ENCODE measurements around the gene OGDHL.
"Not testable (repeated sequence)": the region's sequence is repeated elsewhere in the genome, so short reads cannot be mapped to it uniquely, and the experiment has no call there.

The OGDHL gene

GRCh38 chr10:49737474-49738201 is 24.5 kb downstream of the OGDHL start:
- ATAC-seq = no peak
- no peaks in the 10 kb centered on the region for H3K36me3 Mint-ChIP-seq
- no peaks in the 10 kb centered on the region for H3K27me3 Mint-ChIP-seq
- H3K4me1 Mint-ChIP-seq = no peaks in the 10 kb centered on the region
- no peak overlapping the region for H3K27ac Mint-ChIP-seq
- no peak overlapping the region for H3K4me3 Mint-ChIP-seq
- peaks cover 10% of the 10 kb centered on the region for H3K9me3 Mint-ChIP-seq

GRCh38 chr10:49736564-49737113 is 25.5 kb downstream of the OGDHL start:
- ATAC-seq = no peak
- Mint-ChIP-seq H3K4me3 (no peak overlapping the region), H3K27me3 (no peaks in the 10 kb centered on the region), H3K27ac (no peak overlapping the region), H3K36me3 (no peaks in the 10 kb centered on the region), H3K9me3 (peaks cover 2% of the 10 kb centered on the region), H3K4me1 (no peaks in the 10 kb centered on the region)

GRCh38 chr10:49735848-49736563 is 26.1 kb downstream of the OGDHL start:
- H3K27me3 Mint-ChIP-seq = no peaks in the 10 kb centered on the region
- no peak overlapping the region for H3K4me3 Mint-ChIP-seq
- H3K27ac Mint-ChIP-seq = no peak overlapping the region
- no peaks in the 10 kb centered on the region for H3K9me3 Mint-ChIP-seq
- no peak for ATAC-seq
- no peaks in the 10 kb centered on the region for H3K4me1 Mint-ChIP-seq
- H3K36me3 Mint-ChIP-seq = no peaks in the 10 kb centered on the region

- no peaks in the 10 kb centered on the region for H3K27me3 Mint-ChIP-seq
- H3K4me1 Mint-ChIP-seq = no peaks in the 10 kb centered on the region
- no peaks in the 10 kb centered on the region for H3K9me3 Mint-ChIP-seq
- no peak for ATAC-seq
- H3K36me3 Mint-ChIP-seq = no peaks in the 10 kb centered on the region
- no peak overlapping the region for H3K4me3 Mint-ChIP-seq
- no peak overlapping the region for H3K27ac Mint-ChIP-seq
These were observed 27.0 kb downstream of the OGDHL start for GRCh38 chr10:49735161-49735560.

- Mint-ChIP-seq H3K4me1 (no peaks in the 10 kb centered on the region), H3K27ac (no peak overlapping the region), H3K4me3 (no peak overlapping the region), H3K27me3 (no peaks in the 10 kb centered on the region), H3K9me3 (no peaks in the 10 kb centered on the region), H3K36me3 (no peaks in the 10 kb centered on the region)
- ATAC-seq = no peak
These were observed 27.4 kb downstream of the OGDHL start for GRCh38 chr10:49734676-49735075.

- Mint-ChIP-seq H3K4me3 (no peak overlapping the region), H3K4me1 (no peaks in the 10 kb centered on the region), H3K36me3 (no peaks in the 10 kb centered on the region), H3K9me3 (no peaks in the 10 kb centered on the region), H3K27ac (no peak overlapping the region), H3K27me3 (no peaks in the 10 kb centered on the region)
- ATAC-seq = no peak
These were observed 28.3 kb downstream of the OGDHL start for GRCh38 chr10:49733866-49734265.

- H3K36me3 Mint-ChIP-seq = no peaks in the 10 kb centered on the region
- peaks cover 9% of the 10 kb centered on the region for H3K9me3 Mint-ChIP-seq
- no peaks in the 10 kb centered on the region for H3K27me3 Mint-ChIP-seq
- no peak for ATAC-seq
- no peaks in the 10 kb centered on the region for H3K4me1 Mint-ChIP-seq
- no peak overlapping the region for H3K27ac Mint-ChIP-seq
- H3K4me3 Mint-ChIP-seq = no peak overlapping the region
These were observed 35.5 kb downstream of the OGDHL start for GRCh38 chr10:49726593-49726992.

GRCh38 chr10:49715157-49715556 is 47.0 kb downstream of the OGDHL start:
- not testable (repeated sequence) for H3K4me1 Mint-ChIP-seq, ATAC-seq, H3K36me3 Mint-ChIP-seq, H3K27ac Mint-ChIP-seq, H3K4me3 Mint-ChIP-seq, H3K9me3 Mint-ChIP-seq
- H3K27me3 Mint-ChIP-seq = peaks cover 49% of the 10 kb centered on the region

- H3K36me3 Mint-ChIP-seq = no peaks in the 10 kb centered on the region
- no peaks in the 10 kb centered on the region for H3K4me1 Mint-ChIP-seq
- no peak overlapping the region for H3K4me3 Mint-ChIP-seq
- ATAC-seq = no peak
- H3K27me3 Mint-ChIP-seq = peaks cover 66% of the 10 kb centered on the region
- no peak overlapping the region for H3K27ac Mint-ChIP-seq
- peaks cover 4% of the 10 kb centered on the region for H3K9me3 Mint-ChIP-seq
These were observed 48.9 kb downstream of the OGDHL start for GRCh38 chr10:49713266-49713665.

- H3K36me3 Mint-ChIP-seq = no peaks in the 10 kb centered on the region
- peaks cover 57% of the 10 kb centered on the region for H3K27me3 Mint-ChIP-seq
- no peak overlapping the region for H3K4me3 Mint-ChIP-seq
- H3K4me1 Mint-ChIP-seq = no peaks in the 10 kb centered on the region
- peaks cover 4% of the 10 kb centered on the region for H3K9me3 Mint-ChIP-seq
- no peak overlapping the region for H3K27ac Mint-ChIP-seq
- no peak for ATAC-seq
These were observed 50.6 kb downstream of the OGDHL start for GRCh38 chr10:49711481-49711880.

GRCh38 chr10:49710966-49711365 is 51.2 kb downstream of the OGDHL start:
- Mint-ChIP-seq H3K36me3 (no peaks in the 10 kb centered on the region), H3K27ac (no peak overlapping the region), H3K27me3 (peaks cover 52% of the 10 kb centered on the region), H3K4me1 (no peaks in the 10 kb centered on the region), H3K9me3 (peaks cover 4% of the 10 kb centered on the region), H3K4me3 (no peak overlapping the region)
- ATAC-seq = no peak

- Mint-ChIP-seq H3K4me1 (no peaks in the 10 kb centered on the region), H3K36me3 (no peaks in the 10 kb centered on the region), H3K9me3 (peaks cover 7% of the 10 kb centered on the region), H3K27ac (no peak overlapping the region), H3K4me3 (no peak overlapping the region), H3K27me3 (peaks cover 49% of the 10 kb centered on the region)
- ATAC-seq = no peak
These were observed 52.2 kb downstream of the OGDHL start for GRCh38 chr10:49709934-49710333.

GRCh38 chr10:49707585-49707984 is 54.5 kb downstream of the OGDHL start:
- H3K9me3 Mint-ChIP-seq = peaks cover 6% of the 10 kb centered on the region
- no peaks in the 10 kb centered on the region for H3K36me3 Mint-ChIP-seq
- H3K27ac Mint-ChIP-seq = no peak overlapping the region
- ATAC-seq = no peak
- peaks cover 32% of the 10 kb centered on the region for H3K27me3 Mint-ChIP-seq
- no peak overlapping the region for H3K4me3 Mint-ChIP-seq
- H3K4me1 Mint-ChIP-seq = no peaks in the 10 kb centered on the region

- Mint-ChIP-seq H3K9me3 (peaks cover 6% of the 10 kb centered on the region), H3K36me3 (no peaks in the 10 kb centered on the region), H3K27ac (no peak overlapping the region), H3K27me3 (peaks cover 27% of the 10 kb centered on the region), H3K4me1 (no peaks in the 10 kb centered on the region), H3K4me3 (no peak overlapping the region)
- ATAC-seq = no peak
These were observed 61.1 kb downstream of the OGDHL start for GRCh38 chr10:49700997-49701396.

- Mint-ChIP-seq H3K36me3 (no peaks in the 10 kb centered on the region), H3K27me3 (peaks cover 27% of the 10 kb centered on the region), H3K4me1 (no peaks in the 10 kb centered on the region), H3K27ac (no peak overlapping the region), H3K9me3 (peaks cover 6% of the 10 kb centered on the region), H3K4me3 (no peak overlapping the region)
- ATAC-seq = no peak
These were observed 61.9 kb downstream of the OGDHL start for GRCh38 chr10:49700211-49700610.

- no peak overlapping the region for H3K4me3 Mint-ChIP-seq
- H3K27ac Mint-ChIP-seq = no peak overlapping the region
- ATAC-seq = no peak
- no peaks in the 10 kb centered on the region for H3K4me1 Mint-ChIP-seq
- no peaks in the 10 kb centered on the region for H3K36me3 Mint-ChIP-seq
- peaks cover 27% of the 10 kb centered on the region for H3K27me3 Mint-ChIP-seq
- no peaks in the 10 kb centered on the region for H3K9me3 Mint-ChIP-seq
These were observed 63.4 kb downstream of the OGDHL start for GRCh38 chr10:49698679-49699078.

Measured in stimulated activated memory B cell treated with anti-CD40 and anti-IgM and Interleukin-4, amounts not matched to agents 10 μg/mL and 1 μg/mL and 100 μg/mL, for 72 hours (primary cell).